Measurements from ENCODE around the gene TRIM41. TPM values are rescaled to one million over a fixed set of nuclear protein-coding genes. Genes with fewer than 3 reads are reported as not detected.

The TRIM41 gene
- total and polyA plus RNA-seq, 9 of the 15 experiments (the other 6 are each of a cell fraction or from before 2014, with no cell fraction given) = 1.8 to 47.6 (median 20.9) TPM

GRCh38 chr5:181204113-181204825, 18.8 kb upstream of the TRIM41 start (continued):
- TF ChIP-seq NCOR1 (IDR thresholded peaks at IDR 0.05) (0 out of 2 replicates have a peak, but pooled peaks have one; percentile 11), HDAC2 (IDR thresholded peaks at IDR 0.05) (no peak; the same call in 1 of the 2 replicates), ELF1 (tag; IDR thresholded peaks at IDR 0.05) (peak; percentile 61), SMARCA4 (IDR thresholded peaks at IDR 0.05) (peak; percentile 51), MTA3 (IDR thresholded peaks at IDR 0.05; ENCODE audit: borderline replicate concordance) (0 out of 2 replicates have a peak, but pooled peaks have one; percentile 15), PHF20 (IDR thresholded peaks at IDR 0.05; ENCODE audit: partially characterized antibody) (no peak), IRF1 (CRISPR knock-in tag; IDR thresholded peaks at IDR 0.05; ENCODE audit: borderline replicate concordance) (no peak), RBFOX2 (IDR thresholded peaks at IDR 0.05; ENCODE audit: low read depth, low read length) (peak; percentile 73), ZNF395 (CRISPR knock-in tag; IDR thresholded peaks at IDR 0.05) (no peak), MEIS2 (IDR thresholded peaks at IDR 0.05; ENCODE audit: partially characterized antibody) (no peak), NFATC3 (IDR thresholded peaks at IDR 0.05) (no peak), CTBP1 (IDR thresholded peaks at IDR 0.05; ENCODE audit: borderline replicate concordance) (peak; percentile 24; the same call in 1 of the 2 replicates), ZNF174 (CRISPR knock-in tag; IDR thresholded peaks at IDR 0.05) (no peak)
- TF ChIP-seq, protein P1, sequence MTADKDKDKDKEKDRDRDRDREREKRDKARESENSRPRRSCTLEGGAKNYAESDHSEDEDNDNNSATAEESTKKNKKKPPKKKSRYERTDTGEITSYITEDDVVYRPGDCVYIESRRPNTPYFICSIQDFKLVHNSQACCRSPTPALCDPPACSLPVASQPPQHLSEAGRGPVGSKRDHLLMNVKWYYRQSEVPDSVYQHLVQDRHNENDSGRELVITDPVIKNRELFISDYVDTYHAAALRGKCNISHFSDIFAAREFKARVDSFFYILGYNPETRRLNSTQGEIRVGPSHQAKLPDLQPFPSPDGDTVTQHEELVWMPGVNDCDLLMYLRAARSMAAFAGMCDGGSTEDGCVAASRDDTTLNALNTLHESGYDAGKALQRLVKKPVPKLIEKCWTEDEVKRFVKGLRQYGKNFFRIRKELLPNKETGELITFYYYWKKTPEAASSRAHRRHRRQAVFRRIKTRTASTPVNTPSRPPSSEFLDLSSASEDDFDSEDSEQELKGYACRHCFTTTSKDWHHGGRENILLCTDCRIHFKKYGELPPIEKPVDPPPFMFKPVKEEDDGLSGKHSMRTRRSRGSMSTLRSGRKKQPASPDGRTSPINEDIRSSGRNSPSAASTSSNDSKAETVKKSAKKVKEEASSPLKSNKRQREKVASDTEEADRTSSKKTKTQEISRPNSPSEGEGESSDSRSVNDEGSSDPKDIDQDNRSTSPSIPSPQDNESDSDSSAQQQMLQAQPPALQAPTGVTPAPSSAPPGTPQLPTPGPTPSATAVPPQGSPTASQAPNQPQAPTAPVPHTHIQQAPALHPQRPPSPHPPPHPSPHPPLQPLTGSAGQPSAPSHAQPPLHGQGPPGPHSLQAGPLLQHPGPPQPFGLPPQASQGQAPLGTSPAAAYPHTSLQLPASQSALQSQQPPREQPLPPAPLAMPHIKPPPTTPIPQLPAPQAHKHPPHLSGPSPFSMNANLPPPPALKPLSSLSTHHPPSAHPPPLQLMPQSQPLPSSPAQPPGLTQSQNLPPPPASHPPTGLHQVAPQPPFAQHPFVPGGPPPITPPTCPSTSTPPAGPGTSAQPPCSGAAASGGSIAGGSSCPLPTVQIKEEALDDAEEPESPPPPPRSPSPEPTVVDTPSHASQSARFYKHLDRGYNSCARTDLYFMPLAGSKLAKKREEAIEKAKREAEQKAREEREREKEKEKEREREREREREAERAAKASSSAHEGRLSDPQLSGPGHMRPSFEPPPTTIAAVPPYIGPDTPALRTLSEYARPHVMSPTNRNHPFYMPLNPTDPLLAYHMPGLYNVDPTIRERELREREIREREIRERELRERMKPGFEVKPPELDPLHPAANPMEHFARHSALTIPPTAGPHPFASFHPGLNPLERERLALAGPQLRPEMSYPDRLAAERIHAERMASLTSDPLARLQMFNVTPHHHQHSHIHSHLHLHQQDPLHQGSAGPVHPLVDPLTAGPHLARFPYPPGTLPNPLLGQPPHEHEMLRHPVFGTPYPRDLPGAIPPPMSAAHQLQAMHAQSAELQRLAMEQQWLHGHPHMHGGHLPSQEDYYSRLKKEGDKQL (CRISPR knock-in tag; IDR thresholded peaks at IDR 0.05; ENCODE audit: borderline replicate concordance) = no peak
- TF ChIP-seq, protein P2, sequence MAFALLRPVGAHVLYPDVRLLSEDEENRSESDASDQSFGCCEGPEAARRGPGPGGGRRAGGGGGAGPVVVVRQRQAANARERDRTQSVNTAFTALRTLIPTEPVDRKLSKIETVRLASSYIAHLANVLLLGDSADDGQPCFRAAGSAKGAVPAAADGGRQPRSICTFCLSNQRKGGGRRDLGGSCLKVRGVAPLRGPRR (CRISPR knock-in tag; IDR thresholded peaks at IDR 0.05) = no peak
- TF ChIP-seq, protein P3, sequence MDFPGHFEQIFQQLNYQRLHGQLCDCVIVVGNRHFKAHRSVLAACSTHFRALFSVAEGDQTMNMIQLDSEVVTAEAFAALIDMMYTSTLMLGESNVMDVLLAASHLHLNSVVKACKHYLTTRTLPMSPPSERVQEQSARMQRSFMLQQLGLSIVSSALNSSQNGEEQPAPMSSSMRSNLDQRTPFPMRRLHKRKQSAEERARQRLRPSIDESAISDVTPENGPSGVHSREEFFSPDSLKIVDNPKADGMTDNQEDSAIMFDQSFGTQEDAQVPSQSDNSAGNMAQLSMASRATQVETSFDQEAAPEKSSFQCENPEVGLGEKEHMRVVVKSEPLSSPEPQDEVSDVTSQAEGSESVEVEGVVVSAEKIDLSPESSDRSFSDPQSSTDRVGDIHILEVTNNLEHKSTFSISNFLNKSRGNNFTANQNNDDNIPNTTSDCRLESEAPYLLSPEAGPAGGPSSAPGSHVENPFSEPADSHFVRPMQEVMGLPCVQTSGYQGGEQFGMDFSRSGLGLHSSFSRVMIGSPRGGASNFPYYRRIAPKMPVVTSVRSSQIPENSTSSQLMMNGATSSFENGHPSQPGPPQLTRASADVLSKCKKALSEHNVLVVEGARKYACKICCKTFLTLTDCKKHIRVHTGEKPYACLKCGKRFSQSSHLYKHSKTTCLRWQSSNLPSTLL (IDR thresholded peaks at IDR 0.05) = no peak

Measured in K562 (cell line).